Hepatocyte (in vitro differentiated cells): ENCODE measurements around the gene NFIX. TPM values are rescaled to one million over a fixed set of nuclear protein-coding genes. Genes with fewer than 3 reads are reported as not detected.

Experiments
- DNase-seq: peaks from one replicate; pipeline ENCODE4 v3.0.0-alpha.2; 2016; ENCODE audit warnings: low spot score
- H2AFZ ChIP-seq: fragments of 200-600 bp; sonication (generic); 2 replicates; pipeline ENCODE4 v1.6.0; 2016; ENCODE audit warnings: antibody characterized with exemption, mild to moderate bottlenecking
- H3K27ac ChIP-seq: fragments of 200-600 bp; sonication (generic); 2 replicates; pipeline ENCODE4 v1.5.1; 2016; ENCODE audit warnings: mild to moderate bottlenecking
- H3K27me3 ChIP-seq: fragments of 200-600 bp; sonication (generic); 2 replicates; pipeline ENCODE4 v1.6.1; 2016
- H3K36me3 ChIP-seq: fragments of 200-600 bp; sonication (generic); replicated peaks from 2 replicates; pipeline ENCODE4 v1.5.1; 2016; ENCODE audit warnings: low read depth; ENCODE audit not compliant: insufficient read depth
- H3K4me1 ChIP-seq: fragments of 200-600 bp; sonication (generic); 2 replicates; pipeline ENCODE4 v1.5.1; 2016; ENCODE audit warnings: mild to moderate bottlenecking, moderate library complexity; ENCODE audit not compliant: insufficient read depth
- H3K4me2 ChIP-seq: fragments of 200-600 bp; sonication (generic); 2 replicates; pipeline ENCODE4 v1.6.0; 2016
- H3K4me3 ChIP-seq: fragments of 200-600 bp; sonication (generic); 2 replicates; pipeline ENCODE4 v1.5.1; 2016; ENCODE audit warnings: mild to moderate bottlenecking
- H3K79me2 ChIP-seq: fragments of 200-600 bp; sonication (generic); 2 replicates; pipeline ENCODE4 v1.6.0; 2017; ENCODE audit warnings: mild to moderate bottlenecking
- H3K9me2 ChIP-seq: fragments of 200-600 bp; sonication (generic); replicated peaks from 2 replicates; pipeline ENCODE4 v1.6.0; 2017; ENCODE audit warnings: mild to moderate bottlenecking; ENCODE audit not compliant: insufficient read depth
- H3K9me3 ChIP-seq: fragments of 200-600 bp; sonication (generic); 2 replicates; pipeline ENCODE4 v1.5.1; 2016; ENCODE audit warnings: low read depth, mild to moderate bottlenecking
- H4K20me1 ChIP-seq: fragments of 200-600 bp; sonication (generic); 2 replicates; pipeline ENCODE4 v1.6.0; 2016; ENCODE audit warnings: mild to moderate bottlenecking; ENCODE audit not compliant: insufficient read depth, poor library complexity, severe bottlenecking
- CTCF ChIP-seq: fragments of 200-600 bp; sonication (generic); IDR thresholded peaks from 2 replicates; pipeline ENCODE4 v1.5.1; 2016; ENCODE audit warnings: antibody characterized with exemption, mild to moderate bottlenecking; ENCODE audit not compliant: poor library complexity
- EZH2 ChIP-seq: fragments of 200-600 bp; sonication (generic); IDR thresholded peaks from 2 replicates; pipeline ENCODE4 v1.6.1; 2016; ENCODE audit warnings: antibody characterized with exemption, mild to moderate bottlenecking, borderline replicate concordance
- EZH2phosphoT487 ChIP-seq: fragments of 200-600 bp; sonication (generic); IDR thresholded peaks from one replicate; pipeline ENCODE4 v1.6.1; 2018; ENCODE audit warnings: antibody characterized with exemption, mild to moderate bottlenecking, low read depth, moderate library complexity; ENCODE audit not compliant: unreplicated experiment, severe bottlenecking
- WGBS: methylation state at CpG from one replicate; pipeline ENCODE4 v1.1.6; 2016; ENCODE audit warnings: low lambda C conversion rate; ENCODE audit errors: missing lambda C conversion rate; 5-methylcytosine and 5-hydroxymethylcytosine counted together
- polyA plus RNA-seq: library from polyadenylated mRNA; unstranded; fragments of >200 nt; fragmentation: Nextera tagmentation; extraction: Ambion mirVana; gene quantifications from 2 replicates; pipeline ENCODE4 v1.2.1, GENCODE V29; 2016
- total RNA-seq: library from RNA; depleted of rRNA; stranded (reverse); fragments of >200 nt; gene quantifications from 2 replicates; pipeline ENCODE4 v1.2.3, GENCODE V29; 2014

Gene NFIX
- total and polyA plus RNA-seq, 2 experiments from 2014 or later, result 10.2 to 12.8 TPM

GRCh38 chr19:13120031-13120430, 124.8 kb downstream of the NFIX start:
- peaks cover 38% of the 10 kb centered on the region for H4K20me1 ChIP-seq
- 77% methylated on average over 9 of the region's 9 CpGs for WGBS
- TF ChIP-seq CTCF (no peak), EZH2phosphoT487 (no peak), EZH2 (no peak)
- H3K9me3 ChIP-seq, result no peaks in the 10 kb centered on the region
- no peak overlapping the region for H3K4me3 ChIP-seq
- H3K9me2 ChIP-seq, result no peaks in the 10 kb centered on the region
- peaks cover 79% of the 10 kb centered on the region for H3K79me2 ChIP-seq
- peak overlapping the region; percentile 25 for H3K4me2 ChIP-seq
- DNase-seq, result no peak
- H2AFZ ChIP-seq, result no peak overlapping the region
- H3K27me3 ChIP-seq, result no peaks in the 10 kb centered on the region
- peak overlapping the region; percentile 27 for H3K27ac ChIP-seq
- peaks cover 39% of the 10 kb centered on the region for H3K4me1 ChIP-seq
- H3K36me3 ChIP-seq, result no peaks in the 10 kb centered on the region

- Histone ChIP-seq H3K36me3 (no peaks in the 10 kb centered on the region), H4K20me1 (peaks cover 38% of the 10 kb centered on the region), H3K4me1 (peaks cover 35% of the 10 kb centered on the region), H3K9me2 (no peaks in the 10 kb centered on the region), H3K4me3 (no peak overlapping the region), H3K27ac (no peak overlapping the region), H2AFZ (no peak overlapping the region), H3K79me2 (peaks cover 77% of the 10 kb centered on the region), H3K4me2 (peak overlapping the region; percentile 25), H3K9me3 (no peaks in the 10 kb centered on the region), H3K27me3 (no peaks in the 10 kb centered on the region)
- no peak for DNase-seq
- TF ChIP-seq EZH2 (no peak), CTCF (no peak), EZH2phosphoT487 (no peak)
- WGBS, result 71% methylated on average over 10 of the region's 10 CpGs
These were observed 125.5 kb downstream of the NFIX start for GRCh38 chr19:13120817-13121216.

- peaks cover 83% of the 10 kb centered on the region for H3K79me2 ChIP-seq
- H4K20me1 ChIP-seq, result peaks cover 38% of the 10 kb centered on the region
- no peak overlapping the region for H3K4me3 ChIP-seq
- no peaks in the 10 kb centered on the region for H3K9me3 ChIP-seq
- TF ChIP-seq EZH2phosphoT487, result no peak
- TF ChIP-seq EZH2, result no peak
- TF ChIP-seq CTCF, result no peak
- no peaks in the 10 kb centered on the region for H3K9me2 ChIP-seq
- 93% methylated on average over 18 of the region's 18 CpGs for WGBS
- H3K27me3 ChIP-seq, result no peaks in the 10 kb centered on the region
- peak overlapping the region; percentile 20 for H3K4me2 ChIP-seq
- H2AFZ ChIP-seq, result no peak overlapping the region
- peak; percentile 5 for DNase-seq
- H3K36me3 ChIP-seq, result no peaks in the 10 kb centered on the region
- H3K4me1 ChIP-seq, result peaks cover 33% of the 10 kb centered on the region
- H3K27ac ChIP-seq, result no peak overlapping the region
These were observed 126.4 kb downstream of the NFIX start for GRCh38 chr19:13121551-13122274.
